Measurements from ENCODE around the gene UTF1. TPM values are rescaled to one million over a fixed set of nuclear protein-coding genes. Genes with fewer than 3 reads are reported as not detected.
"Not testable (repeated sequence)": the region's sequence is repeated elsewhere in the genome, so short reads cannot be mapped to it uniquely, and the experiment has no call there.

The UTF1 gene
- total RNA-seq, 1 donor = not detected

DNA sequence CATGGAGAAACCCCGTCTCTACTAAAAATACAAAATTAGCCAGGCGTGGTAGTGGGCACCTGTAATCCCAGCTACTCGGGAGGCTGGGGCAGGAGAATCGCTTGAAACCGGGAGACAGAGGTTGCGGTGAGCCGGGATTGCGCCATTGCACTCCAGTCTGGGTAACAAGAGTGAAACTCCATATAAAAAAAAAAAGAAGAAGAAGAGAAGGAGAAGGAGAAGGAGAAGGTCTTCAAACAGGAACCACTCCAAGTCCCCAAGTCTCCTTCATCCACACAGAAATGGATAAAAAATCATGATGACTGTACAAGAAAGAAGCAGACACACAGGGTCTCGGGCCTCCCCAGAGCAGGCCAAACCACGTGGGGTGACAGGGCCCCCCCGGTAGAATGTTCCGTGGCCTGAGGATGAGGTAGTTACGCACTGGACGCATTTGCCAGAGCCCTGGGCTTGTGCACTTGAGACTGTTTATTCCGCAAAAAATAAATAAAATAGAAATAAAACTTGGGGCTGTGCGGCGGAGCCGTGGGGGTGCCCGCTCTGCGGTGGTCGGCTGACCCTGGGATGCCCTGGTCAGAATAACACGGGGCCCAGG, 23.4 kb downstream of the UTF1 start:
- Histone ChIP-seq H3K27me3 (ENCODE audit: insufficient read depth, low read length) (no peaks in the 10 kb centered on the region), H3K9me3 (ENCODE audit: low read depth, low read length) (no peaks in the 10 kb centered on the region), H3K4me1 (ENCODE audit: insufficient read depth, low read length) (peaks cover 23% of the 10 kb centered on the region), H3K4me3 (ENCODE audit: low read length) (no peak overlapping the region)

DNA sequence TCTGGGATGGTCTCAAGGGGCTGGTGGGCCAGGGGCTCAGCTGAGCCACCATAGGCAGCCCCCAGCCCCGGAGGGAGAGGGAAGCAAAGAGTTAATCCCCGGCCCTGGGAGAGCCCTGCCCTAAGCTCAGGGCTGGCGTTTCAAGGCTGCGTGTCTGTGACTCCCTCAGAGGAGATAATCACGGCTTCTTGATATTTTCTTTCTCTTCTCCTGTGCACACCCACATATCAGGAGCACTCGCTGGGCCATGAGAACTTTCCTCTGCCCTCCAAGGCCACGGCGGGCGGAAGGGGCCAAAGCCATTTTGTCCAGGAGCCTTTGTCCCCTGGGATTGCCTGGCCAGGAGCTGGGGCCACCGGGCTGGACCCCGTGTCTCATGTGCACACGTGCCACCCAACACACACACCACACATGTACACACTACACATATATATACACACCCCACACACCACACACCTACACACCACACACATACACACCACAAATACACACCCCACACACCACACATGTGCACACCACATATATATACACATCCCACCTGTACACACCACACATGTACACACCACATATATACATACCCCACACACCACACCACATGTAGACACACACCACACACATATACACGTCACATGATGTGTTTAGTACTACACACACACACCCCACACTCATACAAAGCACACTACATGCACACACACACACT, 24.6 kb downstream of the UTF1 start:
- H3K27me3 ChIP-seq (ENCODE audit: insufficient read depth, low read length) = no peaks in the 10 kb centered on the region
- H3K4me1 ChIP-seq (ENCODE audit: insufficient read depth, low read length) = peaks cover 34% of the 10 kb centered on the region

DNA sequence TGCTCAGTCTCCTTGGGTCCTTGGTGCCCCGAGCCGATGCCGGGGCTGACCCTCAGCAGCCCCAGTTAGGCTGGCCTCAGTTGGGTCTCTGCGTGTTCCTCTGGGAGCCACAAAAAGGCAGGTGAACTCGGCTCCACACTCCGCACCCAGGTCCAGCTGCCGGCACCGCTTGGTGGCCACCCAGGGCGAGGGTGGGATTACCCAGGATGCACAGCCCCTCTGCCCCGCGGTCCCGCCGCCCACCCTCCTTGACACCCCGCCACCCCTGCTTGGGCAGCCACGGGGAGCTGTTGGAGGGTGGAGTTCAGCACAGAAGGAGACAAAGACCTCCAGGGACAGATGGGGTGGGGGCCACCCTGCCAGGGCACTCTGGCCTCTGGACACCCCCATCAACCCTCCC, 25.3 kb downstream of the UTF1 start:
- Histone ChIP-seq H3K27me3 (ENCODE audit: insufficient read depth, low read length) (no peaks in the 10 kb centered on the region), H3K9me3 (ENCODE audit: low read depth, low read length) (no peaks in the 10 kb centered on the region), H3K4me1 (ENCODE audit: insufficient read depth, low read length) (peaks cover 42% of the 10 kb centered on the region), H3K4me3 (ENCODE audit: low read length) (no peak overlapping the region)

More for the DNA sequence above, 24.6 kb downstream of the UTF1 start:
- Histone ChIP-seq H3K9me3 (ENCODE audit: low read depth, low read length) (no peaks in the 10 kb centered on the region), H3K4me3 (ENCODE audit: low read length) (no peak overlapping the region)

DNA sequence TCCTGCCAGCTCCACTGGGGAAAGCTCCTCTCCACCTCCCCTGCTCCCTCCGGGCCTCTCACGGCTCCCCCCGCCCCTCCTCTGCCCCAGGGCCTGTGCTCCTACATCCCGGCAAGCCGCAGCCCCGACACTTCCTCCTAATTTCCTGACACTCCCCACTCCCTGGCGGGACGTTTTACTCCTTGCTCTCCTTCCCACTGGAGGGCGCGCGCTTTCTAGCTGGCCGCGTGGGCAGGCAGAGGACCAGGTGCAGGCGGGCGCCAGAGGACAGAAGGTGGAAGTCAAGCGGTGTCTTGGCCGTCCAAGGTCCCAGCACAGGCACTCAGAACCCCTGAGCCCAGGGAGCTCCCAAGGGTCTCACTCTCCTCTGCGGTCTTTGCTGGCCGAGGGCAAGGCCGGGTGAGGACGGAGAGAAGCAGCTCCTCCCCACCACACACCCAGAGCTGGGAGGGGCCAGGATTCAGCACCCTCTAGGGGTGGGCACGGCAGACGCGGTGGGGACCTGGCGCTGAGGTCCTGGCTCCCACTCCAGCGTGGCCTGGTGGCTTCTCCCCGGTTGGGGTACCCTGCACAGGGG, 27.6 kb downstream of the UTF1 start:
- H3K9me3 ChIP-seq (ENCODE audit: low read depth, low read length) = no peaks in the 10 kb centered on the region
- H3K4me3 ChIP-seq (ENCODE audit: low read length) = no peak overlapping the region
- H3K27me3 ChIP-seq (ENCODE audit: insufficient read depth, low read length) = no peaks in the 10 kb centered on the region
- peaks cover 59% of the 10 kb centered on the region for H3K4me1 ChIP-seq (ENCODE audit: insufficient read depth, low read length)

DNA sequence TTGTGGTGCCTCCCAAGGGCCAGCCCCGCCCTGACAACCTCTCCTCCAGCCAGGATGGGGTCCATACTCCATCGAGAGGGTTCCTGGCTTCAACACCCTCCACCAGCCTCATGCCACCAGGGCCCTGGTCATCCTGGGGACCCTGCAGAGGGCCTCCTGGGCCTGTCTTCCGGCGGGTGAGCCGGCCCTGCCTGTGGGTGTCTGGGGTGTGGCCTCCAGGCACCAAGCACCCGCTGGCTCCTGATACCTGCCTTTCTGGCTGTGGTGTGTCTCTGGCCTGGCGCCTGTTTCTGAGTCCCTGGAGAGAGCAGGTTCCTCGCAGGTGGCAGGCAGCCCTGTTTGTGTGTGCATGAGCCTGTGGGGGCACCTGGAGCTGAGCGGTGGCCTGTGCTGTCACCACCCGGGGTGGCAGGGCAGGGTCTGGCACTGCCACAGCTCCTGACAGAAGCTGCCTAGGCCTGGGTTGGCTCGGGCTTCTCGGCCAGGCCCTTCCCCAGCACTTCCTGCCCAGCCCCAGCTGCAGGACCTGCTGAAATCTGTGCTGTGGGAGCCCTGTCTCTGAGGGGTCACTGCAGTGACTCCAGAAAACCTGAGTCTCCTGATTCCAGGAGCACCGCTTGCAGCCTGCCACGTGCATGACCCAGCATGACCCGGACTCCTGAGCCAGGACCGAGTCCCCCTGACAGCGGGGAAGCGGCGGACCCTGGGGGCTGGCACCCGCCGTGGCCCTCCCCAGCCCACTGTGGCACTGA, 28.2 kb downstream of the UTF1 start:
- Histone ChIP-seq H3K4me1 (ENCODE audit: insufficient read depth, low read length) (peaks cover 66% of the 10 kb centered on the region), H3K27me3 (ENCODE audit: insufficient read depth, low read length) (no peaks in the 10 kb centered on the region), H3K9me3 (ENCODE audit: low read depth, low read length) (no peaks in the 10 kb centered on the region), H3K4me3 (ENCODE audit: low read length) (no peak overlapping the region)

DNA sequence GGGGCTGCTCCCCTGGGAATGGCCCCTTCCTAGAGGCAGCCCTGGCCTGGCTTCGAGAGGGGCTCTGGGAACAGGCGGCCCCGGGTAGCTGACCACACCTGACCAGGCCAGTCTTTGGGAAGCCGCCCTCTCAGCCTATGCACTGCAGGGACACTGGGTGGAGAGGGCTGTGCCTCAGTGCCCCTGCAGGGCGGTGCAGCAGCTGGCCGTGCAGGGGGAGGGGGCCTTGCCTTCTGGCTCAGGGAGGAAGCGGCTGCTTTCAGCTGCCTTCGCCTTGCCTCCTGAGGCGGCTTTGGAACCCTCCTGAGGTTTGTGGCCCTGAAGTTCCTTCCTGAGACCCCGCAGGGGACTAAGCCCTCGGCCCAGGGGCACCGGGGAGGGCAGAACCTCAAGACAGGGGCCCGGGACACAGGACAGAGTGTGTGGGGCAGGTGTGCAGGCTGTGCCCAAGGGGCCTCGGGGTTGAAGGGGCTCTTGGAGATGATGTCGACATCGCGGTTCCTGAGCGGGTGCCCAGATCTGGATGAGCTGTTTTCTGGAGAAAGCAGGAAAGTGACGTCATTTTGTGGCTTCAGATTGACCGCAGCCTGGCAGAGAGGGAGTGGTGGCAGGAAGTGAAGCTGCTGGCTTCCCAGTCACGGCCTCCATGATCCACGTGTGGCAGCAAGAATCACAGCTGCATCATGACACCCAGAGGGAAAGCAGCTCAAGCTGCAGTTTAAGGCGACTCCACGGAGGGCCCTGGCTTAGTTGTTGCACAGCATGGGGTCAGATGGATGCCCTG, 29.0 kb downstream of the UTF1 start:
- no peak overlapping the region for H3K4me3 ChIP-seq (ENCODE audit: low read length)

DNA sequence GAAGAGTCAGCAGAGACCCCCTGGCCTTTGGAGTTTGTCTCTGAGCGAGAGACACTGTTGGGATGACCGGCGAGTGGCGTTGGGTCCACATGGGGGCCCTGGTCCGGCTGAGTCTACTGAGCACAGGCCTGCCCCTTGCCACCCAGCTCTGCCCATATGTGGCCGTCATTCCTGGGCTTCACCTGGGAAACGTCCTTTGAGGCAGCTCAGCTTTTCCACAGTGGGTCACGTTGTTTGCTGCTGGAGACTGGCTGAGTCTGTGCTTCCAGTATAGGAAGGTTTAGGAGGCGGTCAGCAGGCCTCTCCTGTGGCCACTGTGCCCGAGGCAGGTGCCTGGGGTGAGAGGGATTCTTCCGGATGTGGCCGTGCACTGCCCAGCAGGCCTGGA, 29.6 kb downstream of the UTF1 start:
- no peak overlapping the region for H3K4me3 ChIP-seq (ENCODE audit: low read length)
- no peaks in the 10 kb centered on the region for H3K27me3 ChIP-seq (ENCODE audit: insufficient read depth, low read length)
- H3K4me1 ChIP-seq (ENCODE audit: insufficient read depth, low read length) = peaks cover 74% of the 10 kb centered on the region
- no peaks in the 10 kb centered on the region for H3K9me3 ChIP-seq (ENCODE audit: low read depth, low read length)

More for the DNA sequence above, 29.0 kb downstream of the UTF1 start:
- Histone ChIP-seq H3K4me1 (ENCODE audit: insufficient read depth, low read length) (peaks cover 69% of the 10 kb centered on the region), H3K27me3 (ENCODE audit: insufficient read depth, low read length) (no peaks in the 10 kb centered on the region), H3K9me3 (ENCODE audit: low read depth, low read length) (no peaks in the 10 kb centered on the region)

DNA sequence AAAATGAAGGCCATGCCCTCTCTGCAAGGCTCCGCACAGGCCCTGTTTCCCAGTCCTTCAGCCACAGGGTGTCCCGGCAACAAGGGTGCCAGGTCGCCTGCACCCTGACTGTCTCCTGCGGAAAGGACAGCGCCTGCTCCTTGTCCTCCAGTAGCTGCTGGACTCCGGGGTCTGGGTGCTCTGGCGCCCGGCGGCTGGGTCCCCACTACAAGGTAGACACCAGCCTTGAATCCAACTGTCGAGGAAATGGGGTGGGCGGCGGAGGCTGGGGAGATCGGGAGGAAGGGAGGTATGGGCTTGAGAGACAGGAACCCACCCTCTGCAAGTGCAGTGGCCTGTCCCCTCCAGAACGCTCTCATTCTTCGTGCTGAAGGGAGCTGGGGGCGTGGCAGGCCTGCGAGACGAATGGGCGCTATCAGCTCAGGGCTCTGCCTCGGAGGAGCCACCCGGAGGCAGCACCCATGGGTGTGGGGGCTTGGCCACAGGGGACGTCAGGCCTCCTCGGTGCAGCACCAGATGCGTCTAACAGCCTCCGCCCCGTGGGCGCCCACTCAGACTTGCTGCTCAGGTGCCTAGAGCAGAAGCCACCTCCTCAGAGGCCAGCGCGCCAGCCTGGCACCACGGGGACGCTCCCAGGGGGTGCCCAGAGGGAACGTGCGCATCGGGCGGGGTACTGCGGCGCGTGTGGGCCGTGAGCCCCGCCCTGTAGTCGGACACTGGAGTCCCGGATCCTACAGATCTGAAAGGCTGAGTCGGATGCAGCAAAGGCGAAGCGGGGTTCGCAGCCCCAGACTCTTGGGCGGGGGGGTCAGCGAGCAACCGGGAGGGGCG, 31.1 kb downstream of the UTF1 start:
- H3K9me3 ChIP-seq (ENCODE audit: low read depth, low read length) = no peaks in the 10 kb centered on the region
- H3K27me3 ChIP-seq (ENCODE audit: insufficient read depth, low read length) = no peaks in the 10 kb centered on the region
- H3K4me1 ChIP-seq (ENCODE audit: insufficient read depth, low read length) = peaks cover 89% of the 10 kb centered on the region
- peak overlapping the region; percentile 46 for H3K4me3 ChIP-seq (ENCODE audit: low read length)

DNA sequence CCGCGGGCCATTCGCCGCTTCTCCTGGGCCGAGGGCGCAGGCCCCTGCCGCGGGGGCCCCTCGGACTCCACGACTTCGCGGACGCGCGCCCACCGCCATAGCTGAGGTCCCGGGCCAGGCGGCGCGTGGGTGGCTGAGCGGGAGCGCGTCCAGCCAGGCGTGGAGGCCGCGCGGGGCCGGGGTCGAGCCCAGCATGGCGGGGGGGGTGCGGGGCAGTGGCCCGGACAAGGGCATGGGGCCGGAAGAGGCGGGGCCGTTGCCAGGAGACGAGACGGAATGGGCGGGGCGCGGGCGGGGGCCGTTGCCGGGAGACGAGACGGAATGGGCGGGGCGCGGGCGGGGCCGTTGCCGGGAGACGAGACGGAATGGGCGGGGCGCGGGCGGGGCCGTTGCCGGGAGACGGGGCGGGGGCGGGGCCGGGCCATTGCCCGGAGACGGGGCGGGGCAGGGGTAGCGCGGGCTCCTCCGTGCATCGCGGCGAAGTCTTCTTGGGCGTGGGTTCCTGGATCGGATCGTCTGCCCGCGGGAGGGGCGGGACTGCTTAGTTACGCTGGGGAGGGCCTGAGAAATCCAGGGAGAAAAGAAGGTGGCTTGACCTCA, 31.8 kb downstream of the UTF1 start:
- Histone ChIP-seq H3K4me3 (ENCODE audit: low read length) (peak overlapping the region; percentile 46), H3K4me1 (ENCODE audit: insufficient read depth, low read length) (peaks cover 87% of the 10 kb centered on the region), H3K27me3 (ENCODE audit: insufficient read depth, low read length) (no peaks in the 10 kb centered on the region), H3K9me3 (ENCODE audit: low read depth, low read length) (no peaks in the 10 kb centered on the region)

DNA sequence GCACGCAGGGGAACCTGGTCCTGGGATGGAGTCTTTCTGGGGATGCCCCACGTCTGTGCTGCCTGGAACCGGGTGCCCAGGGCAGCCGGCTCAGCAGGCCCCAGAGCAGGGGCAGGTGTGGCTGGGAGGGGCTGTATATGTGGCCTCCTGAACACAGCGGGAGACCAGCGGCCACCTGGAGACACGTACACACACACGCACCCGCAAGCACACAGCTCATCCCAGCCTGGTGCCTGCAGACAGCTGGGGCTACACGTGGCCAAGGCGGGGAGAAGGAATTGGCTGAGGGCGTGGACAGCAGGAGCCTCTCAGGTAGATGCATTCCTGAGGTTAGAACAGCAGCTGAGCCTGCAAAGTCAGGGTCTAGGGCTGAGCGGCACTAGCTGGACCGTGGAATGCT, 32.7 kb downstream of the UTF1 start:
- H3K27me3 ChIP-seq (ENCODE audit: insufficient read depth, low read length) = no peaks in the 10 kb centered on the region
- H3K4me3 ChIP-seq (ENCODE audit: low read length) = no peak overlapping the region
- no peaks in the 10 kb centered on the region for H3K9me3 ChIP-seq (ENCODE audit: low read depth, low read length)
- peaks cover 78% of the 10 kb centered on the region for H3K4me1 ChIP-seq (ENCODE audit: insufficient read depth, low read length)

DNA sequence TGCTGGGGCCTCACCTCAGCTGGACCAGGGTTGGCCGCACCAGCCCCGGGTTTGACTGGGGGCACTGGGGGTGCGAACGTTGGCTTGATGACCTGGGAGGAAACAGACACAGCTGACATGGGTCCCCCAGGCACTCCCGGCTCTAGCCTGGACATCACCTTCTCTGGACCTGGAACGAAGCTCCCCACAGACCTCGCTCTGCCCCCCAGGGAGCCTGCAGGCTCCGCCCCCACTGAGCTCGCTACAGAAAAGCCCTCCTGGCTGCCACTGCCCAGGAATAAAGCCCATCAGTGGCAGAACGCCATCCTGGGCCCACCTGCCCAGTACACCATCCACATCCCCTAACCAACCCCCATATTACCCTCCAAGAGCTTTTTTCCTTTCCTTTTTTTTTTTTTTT, 33.7 kb downstream of the UTF1 start:
- H3K9me3 ChIP-seq (ENCODE audit: low read depth, low read length) = no peaks in the 10 kb centered on the region
- H3K4me3 ChIP-seq (ENCODE audit: low read length) = no peak overlapping the region
- peaks cover 69% of the 10 kb centered on the region for H3K4me1 ChIP-seq (ENCODE audit: insufficient read depth, low read length)
- no peaks in the 10 kb centered on the region for H3K27me3 ChIP-seq (ENCODE audit: insufficient read depth, low read length)

DNA sequence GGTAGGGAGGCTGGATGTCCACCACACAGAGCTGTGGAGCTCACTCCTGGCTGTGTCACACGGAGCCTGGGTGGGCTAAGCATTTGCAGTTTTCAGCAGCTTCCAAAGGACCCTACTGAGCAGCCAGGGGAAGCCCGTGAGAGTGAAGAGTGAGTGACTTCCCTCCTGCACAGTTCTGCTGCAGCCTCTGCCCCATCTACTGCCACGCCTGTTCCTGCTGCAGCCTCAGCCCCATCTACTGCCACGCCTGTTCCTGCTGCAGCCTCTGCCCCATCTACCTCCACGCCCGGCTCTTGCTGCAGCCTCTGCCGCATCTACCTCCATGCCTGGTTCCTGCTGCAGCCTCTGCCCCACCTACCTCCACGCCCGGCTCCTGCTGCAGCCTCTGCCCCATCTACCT, 34.4 kb downstream of the UTF1 start:
- no peaks in the 10 kb centered on the region for H3K9me3 ChIP-seq (ENCODE audit: low read depth, low read length)
- H3K4me1 ChIP-seq (ENCODE audit: insufficient read depth, low read length) = peaks cover 61% of the 10 kb centered on the region
- no peaks in the 10 kb centered on the region for H3K27me3 ChIP-seq (ENCODE audit: insufficient read depth, low read length)
- no peak overlapping the region for H3K4me3 ChIP-seq (ENCODE audit: low read length)

DNA sequence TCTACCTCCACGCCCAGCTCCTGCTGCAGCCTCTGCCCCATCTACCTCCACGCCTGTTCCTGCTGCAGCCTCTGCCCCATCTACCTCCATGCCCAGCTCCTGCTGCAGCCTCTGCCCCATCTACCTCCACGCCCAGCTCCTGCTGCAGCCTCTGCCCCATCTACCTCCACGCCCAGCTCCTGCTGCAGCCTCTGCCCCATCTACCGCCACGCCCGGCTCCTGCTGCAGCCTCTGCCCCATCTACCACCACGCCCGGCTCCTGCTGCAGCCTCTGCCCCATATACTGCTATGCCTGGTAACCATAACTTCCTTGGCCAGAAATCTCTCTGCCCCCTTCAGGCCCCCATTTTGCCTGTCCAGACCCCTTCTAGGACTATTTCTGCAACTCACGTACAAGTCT, 35.0 kb downstream of the UTF1 start:
- peaks cover 55% of the 10 kb centered on the region for H3K4me1 ChIP-seq (ENCODE audit: insufficient read depth, low read length)
- not testable (repeated sequence) for H3K27me3 ChIP-seq (ENCODE audit: insufficient read depth, low read length); H3K9me3 ChIP-seq (ENCODE audit: low read depth, low read length); H3K4me3 ChIP-seq (ENCODE audit: low read length)

Data from mononuclear cell (primary cell).